HG02938 (cell line): Measurements from ENCODE around the gene MPP2.
"Not testable (repeated sequence)": the region's sequence is repeated elsewhere in the genome, so short reads cannot be mapped to it uniquely, and the experiment has no call there.

ENCODE experiments used
- ATAC-seq: cut with Tn5 transposase; IDR thresholded peaks from one replicate; pipeline ENCODE4 v1.9.1; 2021; ENCODE audit warnings: mild to moderate bottlenecking, moderate library complexity; ENCODE audit not compliant: unreplicated experiment

Gene MPP2

DNA sequence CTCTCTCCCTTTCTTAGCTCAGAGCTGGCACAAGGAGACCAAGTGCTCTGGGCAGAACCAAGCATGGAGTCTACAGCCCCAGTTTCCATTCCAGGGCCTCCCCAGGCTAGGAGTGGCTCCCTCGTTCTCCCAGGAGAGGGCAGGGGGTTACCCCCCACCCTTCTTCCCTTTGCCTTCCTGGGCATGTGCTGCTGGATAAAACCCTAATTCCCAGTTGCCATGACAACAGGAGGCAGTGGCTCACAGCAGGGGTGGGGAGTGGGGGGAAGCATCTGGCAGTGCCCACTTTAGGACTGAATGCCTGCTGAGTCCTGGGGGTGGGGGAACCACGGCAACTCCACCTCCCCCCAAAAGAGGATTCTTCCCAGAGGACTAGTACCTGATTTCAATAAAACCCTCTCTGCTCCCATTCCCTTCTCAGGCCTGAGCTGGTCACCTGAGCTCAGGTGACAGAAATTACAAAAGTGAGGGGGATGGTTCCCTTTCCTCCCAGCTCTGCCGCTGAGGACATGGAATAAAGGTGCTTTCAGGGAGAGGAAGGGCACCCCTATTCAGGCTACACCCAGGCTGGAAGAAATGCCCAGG lies 1.8 kb downstream of the MPP2 start:
- ATAC-seq, result no peak

DNA sequence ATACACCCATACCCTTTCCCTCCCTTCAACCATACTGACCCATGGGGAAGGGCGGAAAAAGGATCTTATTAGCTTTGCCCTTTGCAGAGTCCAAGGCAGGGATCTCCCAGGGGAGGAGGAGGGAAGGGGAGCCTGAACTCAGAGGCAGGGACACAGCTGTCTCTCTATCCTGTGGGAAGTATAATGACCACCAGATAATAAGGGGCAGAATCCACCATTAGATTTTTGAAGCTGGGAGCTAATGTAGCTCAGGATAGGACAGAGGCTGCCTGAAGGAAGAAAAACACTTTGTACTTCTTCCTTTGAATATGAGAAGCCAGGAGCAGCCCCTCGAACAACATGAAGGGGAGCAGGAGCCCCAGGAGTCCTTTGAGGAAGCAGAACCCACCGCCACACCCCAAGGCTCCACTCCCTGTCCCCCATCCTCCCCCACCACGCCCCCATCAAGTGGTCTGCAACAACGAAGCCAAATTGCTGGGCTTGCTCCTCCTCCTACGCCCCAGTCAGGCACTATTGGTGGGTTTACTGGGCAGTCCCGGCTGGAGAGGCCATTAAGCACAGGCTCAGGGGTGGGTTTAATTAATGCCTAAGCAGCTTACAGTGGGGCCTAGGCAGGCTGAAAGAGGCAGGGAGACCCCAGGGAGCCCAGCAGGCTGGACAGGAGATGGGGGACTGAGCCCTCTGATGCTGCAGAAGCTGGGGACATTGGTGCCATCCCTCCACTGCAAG lies 5.3 kb downstream of the MPP2 start:
- no peak for ATAC-seq

DNA sequence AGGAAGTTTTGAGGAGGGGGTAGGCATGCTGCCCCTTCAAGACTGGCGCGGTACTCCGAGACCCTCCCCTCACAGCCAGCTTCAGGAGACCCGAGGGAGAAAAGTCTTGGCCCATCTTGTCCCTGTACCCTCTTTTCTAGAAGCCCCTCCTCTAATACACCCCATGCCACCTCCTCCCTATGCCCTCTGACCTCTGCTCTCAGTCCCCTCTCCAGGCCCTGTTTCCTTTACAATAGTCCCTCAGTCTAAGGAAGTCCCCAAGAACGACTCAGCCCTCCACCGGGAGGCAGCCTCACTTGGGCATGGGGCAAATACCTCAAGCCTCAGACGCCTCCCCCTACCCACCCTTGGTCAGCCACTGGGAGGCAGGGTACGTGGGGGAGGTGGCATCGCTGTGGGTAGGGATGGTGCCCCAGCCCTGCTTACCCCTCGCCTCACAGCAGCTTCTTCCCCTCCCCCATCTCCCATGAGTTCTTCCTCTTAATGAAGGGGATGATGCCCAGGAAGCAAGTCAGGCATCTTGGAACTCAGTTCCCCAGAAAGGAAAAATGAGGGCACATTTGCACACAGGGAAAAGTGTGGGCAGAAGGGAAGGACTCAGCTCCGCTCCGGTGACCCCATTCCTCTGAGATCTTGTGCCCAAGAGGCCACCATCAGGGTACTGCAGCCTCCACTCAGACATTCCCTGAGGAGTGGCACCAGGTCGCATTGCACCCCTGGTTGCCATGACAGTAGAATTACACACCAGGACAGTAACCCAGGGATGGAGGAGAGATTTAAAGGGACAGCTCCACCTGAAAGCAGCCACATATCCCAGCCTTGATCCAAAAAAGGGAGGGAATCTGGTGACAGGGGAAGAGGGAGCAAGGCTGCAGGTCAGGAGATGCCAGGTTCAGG lies 6.2 kb downstream of the MPP2 start:
- no peak for ATAC-seq

DNA sequence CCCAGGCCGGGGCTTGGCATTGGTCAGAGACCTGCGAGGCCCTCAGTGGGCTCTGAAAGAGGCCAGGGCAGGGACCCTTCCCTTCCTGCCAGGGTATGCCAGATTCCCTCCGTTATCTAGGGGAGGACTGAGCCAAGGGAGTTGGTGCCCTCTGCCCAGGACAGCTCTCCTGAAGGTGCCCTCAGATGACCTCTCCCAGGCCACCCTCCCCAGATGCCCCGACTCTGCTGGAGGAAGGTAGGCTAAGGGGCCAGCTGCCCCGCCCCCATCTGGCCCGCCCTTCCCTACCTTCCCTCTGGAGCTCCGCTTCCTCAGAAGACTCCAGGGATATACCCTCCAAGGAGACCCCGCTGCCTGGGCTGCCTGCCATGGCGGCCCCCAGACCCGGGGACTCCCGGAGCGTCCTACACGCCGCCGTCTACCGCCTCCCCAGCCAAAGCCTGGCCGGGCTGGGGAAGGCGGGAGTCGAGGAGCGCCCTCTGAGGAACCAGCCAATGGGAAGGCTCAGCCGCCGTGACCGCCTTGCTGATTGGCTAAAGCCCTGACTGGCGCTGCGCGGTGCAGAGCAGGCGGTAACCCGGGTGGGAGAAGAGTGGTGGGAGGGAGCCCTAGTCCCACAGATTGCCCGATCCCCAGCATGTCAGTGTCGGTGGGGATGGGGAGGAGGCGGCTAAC lies 7.0 kb downstream of the MPP2 start:
- ATAC-seq, result peak; percentile 68

DNA sequence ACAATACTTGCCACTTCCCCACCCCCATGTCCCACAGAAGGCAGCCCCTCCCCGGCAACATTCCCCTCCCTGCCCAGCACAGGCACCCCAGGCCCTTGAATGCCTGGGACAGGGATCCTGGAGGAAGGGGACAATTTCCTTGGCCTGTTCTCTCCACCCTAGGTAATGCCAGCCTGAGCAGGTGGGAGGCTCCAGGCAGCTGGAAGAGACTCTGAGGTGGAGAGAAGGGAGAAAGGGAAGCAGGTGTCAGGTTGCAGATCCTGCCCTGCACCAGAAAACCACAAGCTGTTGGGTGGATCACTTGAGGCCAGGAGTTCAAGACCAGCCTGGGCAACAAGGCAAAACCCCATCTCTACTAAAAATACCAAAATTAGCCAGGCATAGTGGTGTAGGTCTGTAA lies 8.9 kb downstream of the MPP2 start:
- ATAC-seq, result no peak

DNA sequence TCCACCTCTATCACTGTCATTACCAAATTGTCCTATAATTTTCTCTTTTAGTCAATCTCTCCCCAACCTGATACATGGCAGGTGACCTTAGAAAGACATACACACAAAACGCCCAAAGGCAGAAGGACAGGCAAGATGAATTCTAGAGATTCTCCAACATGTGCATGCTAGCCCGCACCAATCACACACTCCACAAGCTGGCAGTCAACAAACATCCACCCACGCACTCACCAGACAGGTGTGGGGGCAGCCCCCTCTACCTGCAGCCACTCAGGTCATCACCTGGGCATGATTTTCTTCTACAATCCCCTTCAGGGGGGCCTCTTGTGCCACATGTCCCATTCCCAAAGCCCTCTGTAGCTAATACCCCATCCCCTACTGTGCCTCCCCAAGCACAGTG lies 9.5 kb downstream of the MPP2 start:
- no peak for ATAC-seq

DNA sequence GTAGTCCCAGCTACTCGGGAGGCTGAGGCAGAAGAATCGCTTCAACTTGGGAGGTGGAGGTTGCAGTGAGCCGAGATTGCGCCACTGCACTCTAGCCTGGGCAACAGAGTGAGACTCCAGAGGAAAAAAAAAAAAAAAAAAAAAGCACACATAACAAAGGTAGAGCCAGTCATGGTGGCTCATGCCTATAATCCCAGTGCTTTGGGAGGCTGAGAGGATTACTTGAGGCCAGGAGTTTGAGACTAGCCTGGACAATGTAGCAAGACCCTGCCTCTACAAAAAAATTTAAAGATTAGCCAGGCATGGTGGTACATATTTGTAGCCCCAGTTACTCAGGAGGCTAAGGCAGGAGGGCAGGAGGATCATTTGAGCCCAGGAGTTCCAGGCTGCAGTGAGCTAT lies 12.8 kb downstream of the MPP2 start:
- not testable (repeated sequence) for ATAC-seq

DNA sequence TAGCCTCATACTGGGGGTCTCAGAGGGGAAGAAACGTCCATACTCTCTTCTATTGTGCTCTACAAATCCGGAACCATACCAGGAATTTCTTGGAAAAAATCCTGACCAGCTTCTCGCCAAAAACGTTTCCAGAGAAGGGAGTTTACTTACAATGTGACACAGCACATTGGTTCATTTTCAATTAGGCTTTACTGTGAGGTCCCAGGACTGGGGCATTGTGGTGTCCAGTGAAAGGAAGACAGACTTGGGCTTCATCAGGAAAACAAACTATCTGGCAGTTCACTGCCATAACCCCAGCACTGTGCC lies 14.7 kb downstream of the MPP2 start:
- ATAC-seq, result no peak

DNA sequence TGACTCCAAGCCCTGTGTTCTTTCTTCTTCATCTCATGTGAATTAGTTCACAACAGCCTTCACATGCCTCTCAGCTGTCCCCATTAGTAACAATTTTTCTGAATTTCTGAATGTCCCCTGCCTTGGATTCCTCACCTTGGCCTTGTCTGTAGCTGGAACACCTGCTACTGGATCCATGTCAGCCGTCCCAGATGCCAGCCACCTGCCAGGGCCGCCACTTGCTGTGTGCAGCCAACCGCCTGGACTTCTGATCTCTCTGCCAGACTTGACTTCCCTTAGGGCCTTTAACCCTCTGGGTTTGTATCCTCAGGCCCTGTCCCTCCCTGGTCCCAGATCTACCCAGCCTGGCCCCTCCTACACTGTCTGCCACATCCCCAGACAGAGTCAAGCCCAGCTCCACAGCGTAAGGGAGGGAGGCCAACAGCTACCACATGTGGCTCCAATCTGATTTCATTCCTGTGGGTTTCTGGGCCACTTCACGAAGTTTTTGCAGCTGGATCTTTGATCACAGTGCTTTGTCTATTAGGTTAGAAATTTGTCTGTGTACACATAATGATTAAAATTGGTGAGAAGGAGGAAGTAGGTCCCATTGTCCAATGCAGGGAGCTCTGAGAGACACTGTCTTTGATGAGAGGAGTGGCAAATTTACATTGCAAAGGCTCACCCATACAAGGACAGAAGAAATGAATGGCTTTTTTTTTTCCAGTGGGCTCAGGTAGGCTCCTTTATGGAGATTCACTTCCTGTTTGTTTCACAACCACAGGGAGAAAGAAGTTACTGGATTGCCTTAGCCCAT lies 15.3 kb downstream of the MPP2 start:
- no peak for ATAC-seq

DNA sequence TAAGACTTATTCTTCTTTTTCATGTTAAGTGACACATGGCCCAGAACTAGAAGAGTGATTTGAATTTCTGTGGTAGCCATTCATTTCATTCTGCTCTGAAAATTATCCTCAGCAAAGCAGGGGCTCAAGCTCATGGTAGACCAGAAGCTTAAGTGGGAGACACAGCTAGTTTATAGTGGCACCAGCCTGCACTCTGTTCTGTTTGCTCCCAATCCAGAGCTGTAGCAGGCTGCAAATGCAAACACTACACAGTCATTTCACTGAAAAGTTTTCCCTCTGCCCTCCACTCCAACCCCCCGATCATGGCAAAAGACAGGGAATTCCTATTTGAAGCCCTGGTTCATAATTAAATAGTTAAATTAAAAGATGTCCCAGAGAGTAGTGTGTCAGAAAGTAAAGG lies 17.1 kb downstream of the MPP2 start:
- ATAC-seq, result no peak

DNA sequence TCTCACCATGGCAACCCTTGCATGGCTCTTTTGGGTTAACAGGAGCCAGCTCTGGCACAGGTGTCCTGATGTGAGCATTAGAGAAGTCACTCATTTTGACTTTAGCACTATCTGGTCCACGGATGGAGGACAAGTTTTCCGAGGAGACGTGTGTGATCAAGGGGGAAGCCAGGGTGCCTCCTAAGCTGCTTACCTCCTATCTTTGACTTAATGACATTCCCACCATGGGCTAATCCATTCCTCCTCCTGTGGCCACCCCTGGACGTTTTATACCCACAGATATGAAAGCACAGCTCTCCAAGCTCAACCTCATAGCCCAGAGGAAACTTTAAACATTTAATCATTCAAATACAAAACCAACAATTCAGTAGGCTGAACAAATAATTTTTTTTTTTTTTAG lies 18.8 kb downstream of the MPP2 start:
- no peak for ATAC-seq

DNA sequence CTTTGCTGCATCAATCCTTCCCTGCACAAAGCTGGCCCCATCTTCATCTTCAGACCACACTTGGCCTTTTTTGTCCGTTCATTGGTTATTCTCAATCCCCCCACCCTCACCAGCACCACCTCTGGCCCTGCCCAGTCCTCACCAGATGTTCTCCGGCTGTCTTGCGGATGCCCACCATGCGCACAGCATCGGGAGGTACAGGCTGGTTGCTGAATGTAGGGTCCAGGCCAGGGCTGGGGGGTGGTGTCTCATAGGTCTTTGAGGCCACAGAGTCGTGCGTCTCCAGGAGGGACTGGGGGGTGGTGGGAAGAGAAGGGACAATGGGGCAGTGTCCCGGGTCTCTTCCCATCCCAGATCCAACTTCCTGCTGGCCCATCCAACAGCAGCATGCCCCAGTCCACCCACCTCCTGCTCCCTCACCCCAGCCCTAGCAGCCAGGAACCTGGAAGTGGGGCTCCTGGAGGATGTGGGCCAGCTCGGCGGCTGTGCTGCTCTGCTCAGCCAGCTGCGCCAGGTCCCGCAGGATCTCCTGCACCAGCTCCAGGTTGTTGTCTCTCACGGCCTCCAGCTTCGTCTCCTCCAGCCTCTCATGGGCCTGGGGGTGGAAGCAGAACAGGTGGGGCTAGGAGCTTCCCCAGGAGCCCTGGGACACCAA lies 24.4 kb downstream of the MPP2 start:
- no peak for ATAC-seq

DNA sequence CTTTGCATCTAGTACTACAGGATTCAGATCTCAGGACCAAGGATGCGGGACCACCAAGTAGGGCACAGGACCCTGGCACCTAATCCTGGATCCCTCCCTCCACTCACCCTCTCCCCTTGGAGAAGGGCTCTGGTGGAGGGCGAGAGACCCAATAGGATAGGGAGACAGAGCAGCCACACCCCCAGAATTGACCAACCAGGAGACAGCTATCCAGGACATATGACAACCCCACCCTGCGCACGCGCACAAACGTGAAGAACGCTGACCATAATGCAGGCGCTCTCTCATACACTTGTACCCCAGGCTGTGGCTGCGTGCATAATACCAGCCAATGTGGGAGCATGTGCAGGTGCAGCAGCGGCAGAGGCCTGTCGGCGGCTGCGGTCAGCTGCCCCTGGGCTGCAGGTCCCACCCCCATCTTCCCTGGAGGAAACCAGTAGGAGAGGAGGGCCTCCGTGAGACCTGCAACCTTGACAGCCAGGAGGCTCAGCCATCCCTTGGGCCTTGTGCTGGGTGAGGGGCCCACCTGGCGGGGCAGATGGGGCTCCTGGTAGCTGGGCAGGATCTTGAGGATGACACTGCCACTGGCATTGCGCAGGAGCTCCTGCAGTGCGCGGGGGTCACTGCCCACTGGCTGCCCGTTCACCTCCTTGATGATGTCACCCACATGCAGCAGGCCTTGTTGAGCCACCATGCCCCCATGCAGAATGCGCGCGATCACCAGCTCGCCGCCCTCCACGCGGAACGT lies 25.4 kb downstream of the MPP2 start:
- ATAC-seq, result no peak

DNA sequence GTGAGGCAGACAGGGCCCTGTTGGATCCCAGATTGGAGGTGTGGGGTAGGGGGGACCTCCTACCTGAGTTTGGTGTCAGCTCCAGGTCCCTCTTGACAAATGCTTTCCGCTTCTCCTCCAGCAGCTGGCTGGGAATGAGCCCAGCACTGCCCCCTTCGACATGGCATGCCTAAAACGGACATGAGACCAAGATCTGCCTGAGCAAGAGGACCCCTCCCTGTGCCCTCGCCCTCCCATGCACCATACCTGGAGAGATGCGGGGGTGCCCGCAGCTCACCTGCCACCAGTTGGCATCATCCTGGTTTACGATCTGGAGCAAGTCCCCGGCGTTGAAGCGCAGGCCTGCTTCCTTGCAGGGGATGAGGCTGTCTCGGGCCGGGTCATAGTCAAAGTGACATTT lies 26.2 kb downstream of the MPP2 start:
- ATAC-seq, result no peak

DNA sequence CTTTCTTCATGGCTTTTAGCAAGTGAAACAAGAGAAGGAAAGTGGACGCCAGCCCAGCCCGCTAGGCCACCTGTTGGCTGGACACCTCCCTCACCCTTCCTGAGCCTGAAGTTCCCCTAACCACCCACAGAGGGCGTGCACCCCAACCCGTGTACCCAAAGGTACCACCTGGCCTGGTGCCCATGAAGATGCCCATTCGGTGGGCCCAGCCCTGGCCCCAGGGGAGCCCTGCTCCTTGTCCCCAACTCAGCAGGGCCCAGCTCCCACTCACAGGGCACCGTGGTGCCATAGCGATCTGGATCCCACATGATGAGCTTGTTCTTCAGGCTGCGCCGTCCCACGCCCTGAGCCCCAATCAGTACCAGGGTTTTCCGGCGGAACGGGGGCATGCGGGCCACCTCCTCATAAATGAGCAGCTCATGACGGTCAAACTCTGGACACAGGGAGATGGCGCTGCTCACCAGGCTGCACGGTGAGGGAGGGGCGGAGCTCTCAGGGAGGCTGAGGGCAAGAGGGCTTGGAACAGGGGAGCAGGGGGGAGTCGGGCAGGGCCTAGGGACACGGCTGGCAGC lies 26.8 kb downstream of the MPP2 start:
- no peak for ATAC-seq

DNA sequence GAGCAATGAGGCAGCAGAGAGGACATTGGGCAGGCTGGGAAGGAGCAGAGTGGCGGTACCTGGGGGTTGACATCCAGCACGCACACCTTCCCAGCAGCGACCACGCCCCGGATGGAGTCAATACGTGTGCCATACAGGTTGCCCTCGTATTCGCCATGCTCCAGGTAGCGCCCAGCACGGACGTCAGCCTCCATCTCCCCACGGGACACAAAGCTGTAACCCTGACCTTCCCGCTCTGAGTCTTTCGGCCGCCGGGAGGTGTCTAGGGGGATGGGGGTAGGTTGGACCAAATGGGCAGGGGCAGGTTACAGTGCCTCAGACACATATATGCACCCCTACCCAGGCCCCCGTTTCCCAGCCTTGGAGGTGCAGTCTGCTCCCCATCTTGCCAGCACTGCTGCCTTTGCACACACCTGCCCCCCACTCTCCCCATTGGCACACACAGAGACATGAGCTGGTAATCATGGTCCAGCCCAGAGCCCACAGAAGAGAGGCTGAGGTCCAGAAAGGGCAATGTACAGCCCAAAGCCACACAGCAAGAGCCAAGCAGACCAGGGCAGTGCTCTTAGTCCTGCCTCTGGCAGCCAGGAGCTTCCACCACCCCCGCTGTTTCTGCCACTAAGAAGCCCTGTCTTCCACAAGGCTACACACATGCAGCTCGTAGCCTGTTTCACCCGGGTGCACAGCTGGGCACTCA lies 27.5 kb downstream of the MPP2 start:
- ATAC-seq, result no peak

DNA sequence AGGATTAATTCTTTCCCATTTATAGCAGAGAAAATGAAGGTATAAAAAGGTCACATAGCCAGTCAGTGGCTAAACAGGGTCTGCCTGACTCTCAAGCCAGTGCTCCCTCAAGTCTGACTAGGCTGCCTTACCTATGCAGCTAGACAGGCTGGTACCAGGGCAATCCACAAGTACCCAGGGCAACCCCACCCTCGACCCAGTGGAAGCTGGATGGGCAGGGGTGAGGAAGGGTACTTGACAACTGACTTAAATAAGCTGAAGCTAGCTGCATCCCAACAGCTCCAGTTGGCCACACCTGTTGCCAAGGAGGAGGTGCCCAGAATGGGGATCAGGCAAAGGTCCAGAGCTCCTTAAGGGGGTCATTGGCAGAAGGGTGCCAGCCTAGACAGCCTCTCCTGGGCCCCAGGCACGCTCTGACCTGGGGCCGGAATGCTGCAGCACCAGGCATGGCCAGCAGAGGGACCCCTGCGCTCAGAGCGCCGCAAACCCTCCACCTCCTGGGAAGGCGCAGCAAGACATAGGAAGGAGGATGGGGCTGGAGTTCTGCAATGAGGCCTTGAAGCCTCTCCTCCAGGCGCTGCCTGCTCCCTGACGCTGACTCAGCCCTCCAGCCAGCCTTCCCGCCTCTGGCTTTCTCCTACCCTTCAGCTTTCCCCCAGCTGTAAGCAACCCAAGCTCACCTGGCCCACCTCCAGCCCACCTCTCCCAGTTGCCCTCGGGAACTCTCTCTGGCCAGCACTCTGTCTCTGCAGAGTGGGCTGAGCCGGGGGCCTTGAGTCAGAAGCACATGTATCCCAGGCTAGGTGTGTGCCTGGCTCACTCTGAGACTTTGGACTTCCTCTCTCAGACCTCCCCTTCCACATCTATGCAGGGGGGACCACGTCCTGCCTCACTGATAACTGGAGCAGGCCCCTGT lies 28.8 kb downstream of the MPP2 start:
- no peak for ATAC-seq
